HS-27A (cell line): ENCODE measurements around the gene SLC12A2.

Experiments used
- DNase-seq: peaks from one replicate; pipeline ENCODE4 v3.0.0-alpha.2; 2012; ENCODE audit warnings: low read depth, missing footprints

Gene SLC12A2

DNA sequence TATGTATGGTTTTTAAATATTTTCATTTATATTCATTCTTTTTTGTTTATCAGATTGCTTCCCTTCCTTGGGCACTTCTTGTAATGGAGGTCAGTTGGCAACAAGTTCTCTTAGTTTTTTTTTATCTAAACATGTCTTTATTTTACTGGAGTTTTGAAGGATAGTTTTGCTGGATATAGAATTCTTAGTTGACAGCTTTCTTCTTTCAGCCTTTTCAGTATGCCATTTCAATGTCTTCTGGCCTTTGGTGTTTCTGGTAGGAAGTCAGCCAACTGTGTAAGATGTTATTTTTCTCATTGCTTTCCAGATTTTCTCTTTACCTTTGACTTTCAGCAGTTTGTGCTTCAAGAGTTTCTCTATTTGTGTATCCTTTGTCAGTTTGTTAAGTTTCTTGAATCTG lies 14.2 kb downstream of the SLC12A2 start:
- DNase-seq, result no peak

DNA sequence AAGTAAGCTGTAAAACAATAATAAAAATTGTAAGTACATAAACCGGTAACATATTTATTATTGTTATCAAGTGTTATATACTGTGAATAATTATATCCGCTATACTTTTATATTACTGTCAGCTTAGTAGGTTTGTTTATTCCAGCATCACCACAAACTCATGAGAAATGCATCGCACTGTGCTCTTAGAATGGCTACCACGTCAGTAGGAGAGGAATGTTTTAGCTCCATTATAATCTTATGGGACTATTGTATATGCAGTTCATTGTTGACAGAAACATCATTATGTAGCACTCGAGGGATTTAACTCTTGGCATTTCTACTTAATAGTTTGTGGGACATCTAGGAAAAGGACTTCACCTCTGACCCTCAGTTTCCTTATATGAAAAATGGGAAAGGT lies 16.4 kb downstream of the SLC12A2 start:
- no peak for DNase-seq

GRCh38 chr5:128100860-128101557 lies 17.4 kb downstream of the SLC12A2 start:
- DNase-seq, result no peak

- DNase-seq, result no peak
These were observed 18.1 kb downstream of the SLC12A2 start for GRCh38 chr5:128101676-128102075.

DNA sequence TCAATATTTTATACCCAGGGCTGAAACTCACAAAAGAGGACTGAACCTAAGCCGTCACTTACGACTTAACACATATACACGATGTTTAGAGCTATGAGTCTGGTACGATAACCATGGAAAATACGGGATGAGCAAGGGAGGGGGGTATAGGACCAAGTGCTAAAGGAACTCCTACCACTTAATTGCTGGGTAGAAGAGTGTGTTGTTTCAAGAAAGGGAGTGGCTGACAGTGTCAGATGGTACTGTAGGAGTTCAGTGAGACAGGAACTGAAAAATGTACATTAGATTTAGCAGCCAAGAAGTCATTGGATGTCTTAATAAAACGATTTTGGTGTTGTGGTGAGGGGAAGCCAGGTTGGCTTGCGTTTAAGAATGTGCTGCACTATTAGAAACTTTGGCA lies 21.6 kb downstream of the SLC12A2 start:
- DNase-seq, result no peak

DNA sequence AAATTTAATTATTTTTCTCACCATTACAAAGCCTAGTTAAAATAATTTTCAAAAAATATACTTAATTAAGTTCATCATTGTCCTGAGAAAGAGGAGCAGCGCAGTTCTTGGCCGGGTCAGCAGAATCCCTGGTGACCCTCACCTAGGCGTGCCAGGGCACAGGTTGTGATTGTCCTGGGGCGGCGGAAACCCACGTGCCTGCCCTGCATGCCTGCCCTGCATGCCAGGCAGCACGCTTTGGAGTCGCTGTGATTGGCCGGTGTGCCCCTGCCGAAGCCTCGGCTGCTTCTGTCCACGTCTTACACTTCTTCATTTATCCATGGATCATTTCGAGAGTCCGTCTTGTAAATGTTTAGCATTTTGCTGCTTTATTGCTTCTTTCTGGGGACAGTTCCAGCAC lies 25.6 kb downstream of the SLC12A2 start:
- no peak for DNase-seq

- DNase-seq, result no peak
These were observed 26.2 kb downstream of the SLC12A2 start for GRCh38 chr5:128109766-128110165.

DNA sequence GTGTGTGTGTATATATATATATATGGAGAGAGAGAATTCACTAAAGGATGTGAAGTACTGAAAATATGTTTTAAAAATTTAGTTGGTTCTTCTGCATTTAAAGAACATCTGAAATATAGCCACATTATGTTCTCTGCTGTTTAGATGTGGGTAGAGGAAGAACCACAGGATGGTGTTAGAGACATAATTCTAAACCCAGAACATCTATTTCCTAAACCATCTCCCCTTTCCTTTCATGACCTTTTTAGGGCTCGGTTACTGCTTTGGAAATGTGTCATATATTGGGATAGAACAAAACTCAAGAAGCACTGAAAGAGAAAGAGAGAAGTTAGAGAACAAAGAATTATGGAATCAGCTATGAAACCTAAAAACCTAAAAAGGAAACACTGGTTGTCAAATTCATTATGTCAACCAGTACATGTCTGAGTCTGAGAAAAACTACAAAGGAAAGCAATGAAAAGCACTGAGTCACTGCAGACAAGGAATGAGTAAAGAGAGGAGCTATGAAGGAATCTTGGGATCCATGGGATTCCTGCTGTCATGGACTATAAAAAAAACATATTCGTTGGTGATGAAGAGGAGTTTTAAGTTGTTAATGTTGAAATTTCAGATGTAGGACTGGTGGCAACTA lies 28.4 kb downstream of the SLC12A2 start:
- peak; percentile 4 for DNase-seq

DNA sequence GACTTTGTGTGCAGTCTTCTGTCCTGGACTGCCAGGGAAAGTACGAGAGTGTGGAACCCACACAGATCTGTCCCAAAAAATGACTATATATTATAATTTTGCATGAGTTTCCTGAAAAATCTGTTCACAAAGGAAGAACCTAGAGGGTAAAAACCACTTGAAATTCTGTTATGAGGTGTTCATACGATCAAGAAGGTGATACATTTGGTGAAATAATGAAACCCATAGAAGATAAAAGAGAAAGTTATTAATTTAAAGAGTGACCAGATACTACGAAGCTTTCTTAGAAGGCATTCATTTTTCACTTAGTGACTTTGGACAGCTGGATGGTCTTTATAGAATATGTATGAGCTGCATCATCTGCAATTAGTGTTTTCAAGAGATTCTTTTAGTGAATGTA lies 32.9 kb downstream of the SLC12A2 start:
- DNase-seq, result no peak

GRCh38 chr5:128118214-128118613 lies 34.6 kb downstream of the SLC12A2 start:
- no peak for DNase-seq

DNA sequence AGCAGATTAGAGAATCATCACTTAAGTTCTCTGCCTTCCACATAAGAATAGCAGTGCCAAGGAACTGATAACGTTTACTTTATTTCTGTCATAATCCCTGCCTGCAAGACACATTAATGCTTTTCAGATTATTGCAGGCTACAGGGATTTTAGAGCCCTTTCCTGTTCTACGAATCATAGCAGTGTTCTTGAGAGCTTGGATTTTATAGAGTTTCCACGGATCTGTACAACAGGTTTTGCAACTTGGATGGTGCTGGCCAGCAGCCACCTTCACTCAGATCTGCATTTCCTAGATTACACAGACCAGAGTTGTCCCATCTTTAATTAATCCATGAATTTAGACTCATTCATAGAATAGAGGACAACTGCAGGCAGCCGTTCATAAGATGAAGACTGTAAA lies 38.1 kb downstream of the SLC12A2 start:
- no peak for DNase-seq

DNA sequence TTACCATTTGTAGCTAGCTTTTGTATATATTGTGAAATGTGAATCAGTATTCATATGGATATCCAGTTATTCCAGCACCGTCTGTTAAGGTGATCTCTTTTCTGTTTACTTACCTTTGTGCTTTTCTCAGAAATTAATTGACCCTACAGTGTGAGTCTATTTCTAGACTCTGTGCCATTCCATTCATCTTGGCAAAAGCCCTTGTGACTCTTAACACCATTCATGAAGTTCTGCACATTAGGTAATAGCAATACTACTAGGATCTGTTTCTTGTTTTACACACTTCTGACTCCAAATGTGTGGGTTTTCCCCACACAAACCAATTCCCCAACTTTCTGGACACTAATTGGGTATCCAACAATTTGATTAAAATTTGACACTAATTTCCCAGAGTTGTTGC lies 40.4 kb downstream of the SLC12A2 start:
- DNase-seq, result no peak

DNA sequence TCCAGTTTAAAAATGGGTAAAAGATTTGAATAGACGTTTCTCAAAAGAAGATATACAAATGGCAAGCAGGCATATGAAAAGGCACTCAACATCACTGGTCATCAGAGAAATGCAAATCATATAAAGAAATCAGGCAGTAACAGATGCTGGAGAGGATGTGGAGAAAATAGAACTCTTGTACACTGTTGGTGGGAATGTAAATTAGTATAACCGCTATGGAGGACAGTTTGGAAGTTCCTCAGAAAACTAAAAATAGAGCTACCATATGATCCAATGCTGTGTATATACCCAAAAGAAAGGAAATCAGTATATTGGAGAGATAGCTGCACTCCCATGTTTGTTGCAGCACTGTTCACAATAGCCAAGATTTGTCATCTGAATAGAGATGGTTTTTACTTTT lies 42.7 kb downstream of the SLC12A2 start:
- DNase-seq, result no peak

DNA sequence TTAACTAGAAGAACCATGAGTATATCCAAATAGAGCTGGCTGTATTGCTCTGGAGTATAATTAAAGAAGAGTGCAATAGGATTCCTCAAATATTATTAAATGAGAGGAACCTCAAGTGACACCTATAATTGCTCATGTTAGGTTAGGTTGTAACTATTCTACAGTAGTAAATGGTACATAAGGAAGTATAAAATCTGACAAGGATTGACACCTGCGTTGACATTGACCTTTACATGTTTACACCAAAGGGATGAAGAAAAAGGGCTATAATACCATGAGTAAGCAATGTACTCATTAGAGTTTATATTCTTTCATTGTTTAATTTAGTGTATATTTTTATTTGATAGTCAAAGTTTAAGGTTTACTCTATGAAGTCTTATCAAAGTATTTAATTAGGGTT lies 48.9 kb downstream of the SLC12A2 start:
- DNase-seq, result no peak

DNA sequence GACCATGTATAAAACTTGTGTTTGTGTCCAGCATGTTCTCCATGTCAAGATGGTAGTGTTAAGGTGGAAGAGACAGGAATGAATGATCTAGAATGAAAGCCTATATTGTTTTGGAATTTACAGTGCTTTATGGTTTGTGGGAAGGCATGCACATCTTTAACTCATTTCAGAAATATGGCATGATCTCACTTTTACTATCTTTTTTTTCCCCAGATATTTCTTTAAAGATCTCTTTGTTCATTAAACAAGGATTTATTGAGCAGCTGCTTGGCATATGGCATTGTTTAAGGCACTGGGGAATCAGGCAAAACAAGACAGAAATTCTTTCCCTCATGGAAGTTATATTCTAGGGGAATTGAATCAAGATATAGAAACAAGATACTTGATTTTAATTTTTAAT lies 51.7 kb downstream of the SLC12A2 start:
- DNase-seq, result no peak

GRCh38 chr5:128143911-128144310 lies 60.3 kb downstream of the SLC12A2 start:
- no peak for DNase-seq

GRCh38 chr5:128144491-128144890 lies 60.9 kb downstream of the SLC12A2 start:
- no peak for DNase-seq

GRCh38 chr5:128146671-128147070 lies 63.1 kb downstream of the SLC12A2 start:
- DNase-seq, result no peak

DNA sequence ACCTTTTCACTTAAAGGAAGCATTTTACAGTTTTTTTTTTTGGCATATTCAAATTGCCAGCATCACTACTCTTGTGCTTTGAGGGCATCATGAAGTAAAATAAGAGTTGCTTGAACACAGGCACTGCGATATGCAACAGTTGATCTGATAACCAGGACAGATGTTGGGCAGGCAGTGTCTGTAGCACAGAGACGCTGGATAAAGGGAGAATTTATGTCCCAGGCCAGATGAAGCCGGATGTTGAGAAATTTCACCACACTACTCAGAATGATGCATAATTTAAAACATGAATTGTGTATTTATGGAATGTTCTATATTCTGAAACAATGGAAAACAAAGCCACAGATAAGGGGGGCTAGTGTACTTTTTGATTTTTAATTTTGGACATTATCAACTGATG lies 71.4 kb downstream of the SLC12A2 start:
- DNase-seq, result no peak

GRCh38 chr5:128155776-128156175 lies 72.2 kb downstream of the SLC12A2 start:
- DNase-seq, result no peak

DNA sequence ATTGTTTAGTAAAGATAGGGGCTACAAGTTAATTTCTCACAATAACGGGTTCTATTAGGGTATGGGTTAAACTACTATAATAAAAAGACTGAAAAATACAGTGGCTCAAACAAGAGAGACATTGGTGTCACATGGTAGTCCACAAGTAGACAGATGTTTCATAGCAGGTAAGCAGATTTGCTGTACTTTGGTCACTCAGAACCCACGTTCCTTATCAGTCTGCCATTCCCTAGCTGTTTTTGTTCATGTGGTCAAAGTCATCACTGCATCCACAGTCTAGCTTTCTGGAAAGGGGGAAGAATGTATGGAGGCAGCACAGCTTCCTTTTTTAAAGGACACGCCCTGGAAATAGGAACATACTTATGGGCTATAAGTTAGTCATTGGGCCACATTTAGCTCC lies 73.0 kb downstream of the SLC12A2 start:
- no peak for DNase-seq

DNA sequence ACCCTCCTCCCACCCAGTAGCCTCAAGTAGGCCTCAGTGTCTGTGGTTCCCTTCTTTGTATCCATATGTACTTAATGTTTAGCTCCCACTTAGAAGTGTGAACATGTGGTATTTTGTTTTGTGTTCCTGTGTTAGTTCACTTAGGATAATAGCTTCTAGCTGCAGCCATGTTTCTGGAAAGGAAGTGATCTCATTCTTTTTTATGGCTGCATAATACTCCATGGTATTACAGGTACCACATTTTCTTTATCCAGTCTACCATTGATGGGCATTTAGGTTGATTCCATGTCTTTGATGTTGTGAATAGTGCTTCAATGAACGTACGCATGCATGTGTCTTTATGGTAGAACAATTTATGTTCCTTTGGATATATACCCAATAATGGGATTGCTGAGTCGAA lies 74.8 kb downstream of the SLC12A2 start:
- no peak for DNase-seq

DNA sequence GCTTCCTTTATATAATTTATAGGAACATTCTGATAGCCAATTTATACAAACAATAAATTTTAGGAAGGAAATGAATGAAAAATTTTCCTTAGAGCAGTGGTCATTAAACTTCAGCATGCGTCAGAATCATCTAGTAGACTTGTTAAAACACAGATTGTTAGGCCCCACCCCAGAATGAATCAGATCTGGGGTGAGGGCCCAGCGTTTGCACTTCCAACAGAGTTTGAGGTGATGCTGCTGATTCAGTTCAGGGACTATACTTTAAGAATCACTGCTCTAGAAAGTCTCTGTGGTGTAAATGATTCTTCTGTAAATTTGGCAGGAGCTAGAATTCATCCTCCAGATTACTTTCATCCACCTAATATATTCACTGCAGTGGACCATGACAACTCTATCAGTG lies 80.4 kb downstream of the SLC12A2 start:
- DNase-seq, result no peak

DNA sequence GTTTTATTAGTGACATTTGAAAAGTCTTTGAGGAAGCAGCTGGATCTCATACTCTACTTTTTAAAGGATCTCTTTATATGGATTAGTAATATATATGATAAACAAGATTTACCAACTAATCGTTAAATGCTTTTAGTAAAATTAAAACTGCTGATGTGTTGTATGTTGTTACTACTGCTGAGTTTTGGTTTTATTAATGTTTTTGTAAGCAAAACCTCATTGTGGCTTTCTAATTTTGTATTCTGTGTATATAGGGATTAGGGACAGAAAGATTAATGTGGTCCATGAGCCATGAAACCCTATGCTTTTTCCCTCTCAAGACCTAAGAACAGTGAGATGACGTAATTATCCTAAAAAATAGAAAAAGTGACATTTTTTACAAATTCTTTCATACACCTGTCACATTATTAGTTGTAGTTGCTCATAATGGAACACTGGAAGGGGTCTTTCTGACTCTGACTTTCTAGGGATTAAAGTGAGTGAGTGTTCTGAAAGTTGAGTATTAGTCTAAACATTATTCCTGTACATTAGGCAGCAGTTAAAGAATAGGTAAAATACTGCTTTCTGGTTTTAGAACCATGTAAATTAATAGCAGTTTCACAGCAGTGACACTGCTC lies 85.9 kb downstream of the SLC12A2 start:
- no peak for DNase-seq
